NCI-H2196 treated with DMSO at 0.1 percent for 48 hours (cell line): ENCODE measurements around the gene CDSN.

Experiments used
- DNase-seq: peaks from one replicate; lab custom pipeline; 2025; ENCODE audit not compliant: unreplicated experiment; lab: John Stamatoyannopoulos, UW

CDSN gene

DNA sequence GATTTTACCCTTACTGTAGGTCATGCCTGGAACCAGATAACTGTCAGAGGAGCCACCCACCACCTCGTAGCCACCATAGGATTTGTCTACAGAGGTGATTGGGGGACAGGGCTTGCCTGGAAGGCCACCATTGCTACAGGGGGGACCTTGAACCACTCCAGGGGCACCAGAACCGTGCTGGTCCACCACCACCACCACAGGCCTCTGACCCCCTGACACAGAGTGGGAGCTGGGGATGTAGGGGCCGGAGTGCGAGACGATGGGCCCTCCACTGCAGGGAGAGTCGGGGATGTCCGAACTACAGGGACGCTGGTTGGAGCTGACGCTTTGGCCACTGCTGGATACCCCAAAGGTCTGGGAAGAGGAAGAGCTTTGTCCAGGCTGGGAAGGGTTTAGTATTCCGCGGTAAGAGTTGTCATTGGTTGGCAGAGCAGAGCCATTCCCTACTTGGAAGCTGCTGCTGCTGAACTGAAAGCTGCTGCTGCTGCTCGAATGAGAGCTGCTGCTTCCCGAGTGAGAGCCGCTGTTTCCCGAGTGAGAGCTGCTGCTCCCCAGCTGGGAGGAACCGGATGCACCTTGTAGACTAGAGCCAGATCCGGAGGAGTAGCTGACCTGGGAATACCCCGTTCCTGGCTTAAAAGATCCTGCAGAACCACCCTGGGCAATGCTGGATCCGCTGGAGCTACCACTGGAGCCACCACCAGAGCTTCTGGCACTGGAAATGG lies 3.4 kb downstream of the CDSN start:
- no peak for DNase-seq

DNA sequence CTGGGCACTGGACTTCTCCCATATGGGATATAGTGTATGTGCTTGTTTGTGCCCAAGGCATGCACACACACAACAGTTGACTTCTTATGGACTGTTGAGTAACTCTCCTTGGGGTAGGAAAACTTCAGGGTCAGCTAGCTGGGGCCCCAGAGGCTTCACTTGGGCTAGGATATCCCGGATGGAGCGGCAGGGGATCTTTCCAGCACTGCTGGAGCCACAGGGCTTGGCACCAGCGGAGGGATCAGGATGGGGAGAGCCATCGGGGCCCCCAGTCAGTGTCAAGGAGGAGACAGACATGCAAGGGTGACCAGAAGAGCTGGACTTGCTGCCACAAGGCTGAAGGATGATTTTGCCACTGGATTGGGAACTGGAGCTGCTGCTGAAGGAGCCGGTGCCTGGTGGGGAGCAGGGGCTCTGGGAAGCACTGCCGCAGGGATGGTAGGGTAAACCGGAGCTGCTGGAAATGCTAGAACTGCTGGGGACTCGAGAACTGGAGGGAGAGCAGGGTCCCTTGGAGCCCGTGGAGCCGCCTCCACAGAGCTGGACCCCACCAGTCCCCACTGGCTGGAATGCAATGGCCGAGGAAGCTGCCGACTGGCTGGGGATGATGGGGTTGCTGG lies 4.2 kb downstream of the CDSN start:
- DNase-seq = no peak

DNA sequence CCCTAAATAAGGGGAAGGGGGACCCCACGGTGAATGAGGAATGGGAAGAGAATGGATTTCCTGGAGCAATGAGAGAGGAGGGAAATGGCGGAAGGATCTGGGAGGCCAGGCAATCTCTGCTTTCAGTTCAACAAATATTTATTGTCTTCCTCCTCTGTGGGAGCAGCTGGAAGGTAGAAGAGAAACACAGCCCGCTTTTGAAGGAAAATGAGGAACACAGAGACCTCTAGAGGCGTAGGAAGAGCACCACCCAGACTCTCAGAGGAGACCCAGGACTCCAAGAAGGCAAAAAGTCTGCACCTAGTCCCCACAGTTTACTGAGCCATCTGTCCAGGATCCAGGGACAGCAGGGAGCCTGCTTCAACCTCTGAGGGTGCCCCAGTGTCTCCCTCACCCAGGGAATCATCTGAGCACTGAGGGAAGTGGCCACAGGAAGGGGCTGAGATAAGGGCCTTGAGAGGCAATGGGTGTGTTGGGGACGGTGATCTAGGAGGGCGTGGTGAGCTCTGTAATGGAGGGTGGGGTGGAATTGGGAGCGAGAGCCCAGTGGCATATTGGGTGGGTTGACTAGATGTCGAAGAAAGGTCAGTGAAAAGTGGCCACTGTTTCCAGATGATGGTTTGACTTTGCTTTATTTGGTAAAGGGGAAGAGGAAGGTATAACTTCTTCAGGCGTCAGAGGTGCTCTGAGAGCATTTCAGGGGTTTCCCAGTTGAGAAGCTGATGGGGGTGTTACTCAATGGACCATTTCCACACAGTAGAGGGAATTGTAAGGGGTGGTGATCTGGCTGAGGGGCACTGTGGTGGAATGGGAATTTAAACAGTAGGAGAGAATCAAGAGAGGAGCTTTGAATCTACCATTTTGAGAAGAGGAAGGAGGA lies 5.0 kb downstream of the CDSN start:
- DNase-seq = no peak

DNA sequence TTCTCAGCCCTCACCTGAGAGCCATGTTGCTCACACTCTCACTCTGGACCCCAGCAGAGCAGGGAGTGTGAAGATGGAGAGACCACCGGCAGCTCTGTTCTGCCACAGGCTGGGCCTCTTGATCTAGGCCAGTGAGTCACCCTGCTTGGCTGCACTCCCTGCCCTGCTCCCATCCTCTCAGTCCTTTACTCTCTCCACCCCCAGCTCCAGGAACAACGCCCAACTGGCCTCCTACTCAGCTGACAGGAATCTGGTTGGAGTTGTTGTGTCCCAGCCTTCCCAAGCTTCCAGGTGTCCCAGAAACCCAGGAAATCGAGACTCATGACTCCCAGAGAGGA lies 5.7 kb downstream of the CDSN start, which contains the start of gene PSORS1C1:
Gene PSORS1C1 (plus strand): TSS at position 260 of the 338 bp plus-strand sequence. CDS start 14,833 bp downstream, outside the sequence.
- no peak for DNase-seq

DNA sequence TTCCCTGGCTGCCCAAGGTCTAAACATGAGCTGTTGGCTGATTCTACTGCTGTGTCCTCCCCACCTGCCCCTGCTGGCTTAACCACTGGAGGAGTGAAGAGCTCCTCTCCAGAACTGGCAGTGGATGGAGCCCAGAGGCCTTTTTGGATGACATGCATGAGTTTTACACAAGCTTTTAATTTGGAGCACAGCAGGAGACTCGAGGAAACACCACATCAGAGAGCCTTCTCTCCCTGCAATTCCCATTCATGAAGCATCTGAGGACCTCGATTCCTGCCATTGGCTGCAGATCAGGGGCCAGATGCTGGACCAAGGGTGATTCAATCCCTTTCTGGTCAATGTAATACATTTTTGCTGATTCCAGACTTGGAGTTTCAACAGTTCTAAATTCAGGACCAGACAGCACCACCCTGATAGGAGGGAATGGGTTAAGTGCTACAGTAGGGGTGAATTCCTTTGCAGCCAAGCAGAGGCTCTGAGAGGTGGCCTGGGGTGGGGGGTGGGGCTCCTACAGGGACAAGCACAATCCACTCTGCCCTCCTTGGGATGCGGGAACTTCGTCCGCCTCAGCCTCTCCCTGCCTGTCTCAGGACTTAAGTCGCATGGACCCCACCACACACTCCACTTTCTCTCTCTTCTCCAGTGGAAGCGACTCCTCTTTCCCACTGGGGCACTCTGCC lies 6.2 kb downstream of the CDSN start:
- no peak for DNase-seq

DNA sequence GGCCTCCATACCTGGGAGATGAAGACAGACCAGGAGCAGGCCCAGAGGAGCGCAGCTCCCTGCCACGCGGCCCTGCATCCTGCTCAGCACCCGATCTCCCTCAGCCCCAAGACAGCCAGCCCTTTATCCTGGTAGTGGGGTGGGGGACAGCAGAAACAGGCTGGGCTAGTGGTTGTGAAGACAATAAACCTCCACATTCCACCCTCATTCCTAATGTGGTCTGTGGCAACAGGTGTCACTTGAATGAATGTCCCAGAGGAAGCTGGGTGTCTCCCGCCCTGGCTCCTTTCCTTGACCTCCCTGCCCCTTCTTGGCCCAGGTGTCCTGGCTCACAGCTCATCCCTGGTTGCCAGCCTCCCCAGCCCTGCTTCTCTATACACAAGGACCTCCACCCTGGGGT lies 7.8 kb downstream of the CDSN start, which contains the start of gene C6orf15:
Gene C6orf15 (minus strand): TSS at position 98 of the 400 bp plus-strand sequence. CDS start 20 bp downstream, at position 78.
- no peak for DNase-seq

DNA sequence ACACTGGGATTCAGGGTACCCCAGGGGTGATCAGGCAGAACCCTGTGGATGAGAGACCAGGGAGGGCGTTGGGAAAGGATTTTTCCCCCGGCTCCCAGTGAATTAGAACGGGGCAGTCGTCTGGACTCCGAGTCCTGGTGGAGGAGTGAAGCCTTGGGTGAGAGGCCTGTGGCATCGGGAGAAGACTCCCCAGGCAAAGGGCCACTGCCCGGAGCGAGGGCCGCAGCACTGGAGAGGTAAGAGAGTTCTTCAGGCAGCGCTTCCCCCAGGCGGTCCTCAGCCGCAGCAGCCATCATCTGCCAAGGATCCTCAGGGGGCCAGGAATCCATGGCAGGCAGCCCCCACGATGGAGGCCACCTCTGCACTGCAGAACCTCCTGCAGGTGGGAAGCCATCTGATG lies 8.5 kb downstream of the CDSN start:
- DNase-seq = no peak

DNA sequence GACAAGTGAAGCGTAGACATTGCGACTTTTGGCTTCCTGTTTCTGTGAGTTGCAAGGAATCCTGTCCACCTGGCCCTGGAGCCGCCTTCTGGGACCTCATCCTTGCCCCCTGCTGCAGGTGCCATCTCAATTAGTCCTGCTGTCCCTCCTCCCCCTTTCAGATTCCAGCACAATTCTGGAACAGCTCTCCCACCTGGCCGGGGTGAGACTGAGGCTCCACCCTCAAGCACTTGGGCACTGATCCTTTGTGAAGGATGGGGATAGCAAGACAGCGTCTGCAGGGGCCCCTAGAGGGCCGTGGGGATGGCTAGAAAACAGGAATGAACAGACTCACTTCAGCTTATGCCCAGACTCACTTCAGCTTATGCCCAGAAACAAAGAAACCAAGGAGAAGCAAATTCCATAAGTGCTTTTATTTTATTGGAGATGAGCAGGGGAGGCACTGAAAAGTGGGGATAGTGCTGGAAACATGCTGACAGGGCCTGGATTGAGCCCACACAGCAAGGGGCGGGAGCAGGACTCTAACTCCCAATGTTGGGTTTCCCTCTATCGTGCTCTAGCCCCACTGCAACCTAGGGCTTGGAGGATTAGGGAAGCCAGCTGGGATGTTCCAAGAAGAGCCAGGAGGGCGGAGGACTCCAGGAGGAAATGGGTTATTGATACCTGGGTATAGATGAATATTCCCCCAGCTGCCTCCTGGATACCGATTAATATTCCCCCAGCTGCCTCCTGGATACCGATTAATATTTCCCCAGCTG lies 9.2 kb downstream of the CDSN start:
- no peak for DNase-seq

DNA sequence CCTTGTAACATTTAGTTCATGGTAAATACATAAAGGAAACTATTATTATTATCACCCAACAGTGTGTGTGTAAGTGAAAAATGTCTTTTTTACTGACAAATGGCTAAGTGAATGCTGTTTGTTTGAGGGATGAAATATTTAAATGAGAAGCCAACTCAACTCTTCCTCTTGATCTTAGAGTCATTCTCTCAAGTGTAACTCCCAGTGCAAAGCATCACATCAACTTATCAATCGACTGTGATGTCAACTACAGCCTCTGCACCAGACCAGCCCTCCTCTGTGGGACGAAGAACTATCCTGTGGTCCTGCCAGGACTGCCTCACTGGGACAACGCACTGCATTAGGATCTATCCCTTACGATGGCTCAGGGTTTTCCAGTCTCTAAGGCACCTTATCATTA lies 13.2 kb downstream of the CDSN start:
- no peak for DNase-seq

DNA sequence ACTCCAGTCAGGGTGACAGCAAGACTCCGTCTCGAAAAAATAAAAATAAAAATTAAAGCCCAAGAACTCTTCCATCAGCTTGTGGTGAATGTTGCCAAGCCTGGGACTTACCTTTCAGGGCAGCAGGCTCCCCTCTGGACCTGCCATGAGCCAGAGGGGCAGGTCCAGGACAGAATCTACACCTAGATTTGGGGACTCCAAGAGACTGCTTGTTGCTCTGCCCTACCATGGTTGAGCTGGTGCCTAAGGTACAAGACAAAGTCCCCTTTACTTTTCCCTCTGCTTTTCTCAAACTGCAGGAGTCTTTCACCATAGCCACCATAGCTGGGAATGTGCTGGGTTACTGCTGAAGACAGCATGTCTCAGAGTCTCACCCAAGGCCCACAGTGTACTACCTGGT lies 17.1 kb downstream of the CDSN start:
- no peak for DNase-seq

DNA sequence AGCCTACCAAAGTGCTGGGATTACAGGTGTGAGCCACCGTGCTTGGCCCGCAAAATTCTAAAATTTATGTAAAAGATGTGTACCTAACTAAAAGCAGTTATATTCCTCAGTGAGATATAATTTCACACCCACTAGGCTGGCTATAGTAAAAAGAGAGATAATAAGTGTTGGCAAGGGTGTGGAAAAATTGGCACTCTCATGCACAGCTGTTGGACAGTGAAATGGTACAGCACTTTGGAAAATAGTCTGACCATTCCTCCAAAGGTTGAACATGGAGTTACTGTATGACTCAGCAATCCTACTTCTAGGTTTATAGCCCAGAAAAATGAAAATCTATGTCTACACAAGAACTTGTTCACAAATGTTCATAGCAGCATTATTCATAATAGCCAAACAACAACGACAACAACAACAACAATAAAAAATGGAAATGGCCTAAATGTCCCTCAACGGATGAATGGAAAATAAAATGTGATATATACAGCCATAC lies 21.8 kb downstream of the CDSN start:
- no peak for DNase-seq

DNA sequence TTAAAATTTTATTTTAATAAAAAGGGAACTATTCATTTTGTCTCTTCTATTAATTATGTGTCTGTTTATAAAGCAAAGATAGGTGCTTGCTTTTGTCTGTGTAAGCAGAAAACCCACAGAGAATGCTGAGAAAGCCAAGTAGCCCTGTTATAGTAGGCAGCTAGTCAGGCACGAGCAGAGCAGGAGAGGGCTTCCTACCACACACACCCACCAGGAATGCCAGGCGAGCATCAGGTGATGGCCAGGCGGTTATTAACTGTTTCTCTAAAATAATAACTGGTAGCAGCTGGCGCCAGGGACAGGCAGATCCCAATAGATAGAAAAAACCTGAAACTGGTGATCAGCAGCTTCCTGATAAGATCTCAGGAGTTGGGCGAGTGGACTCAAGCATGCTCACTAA lies 23.6 kb downstream of the CDSN start:
- DNase-seq = no peak

DNA sequence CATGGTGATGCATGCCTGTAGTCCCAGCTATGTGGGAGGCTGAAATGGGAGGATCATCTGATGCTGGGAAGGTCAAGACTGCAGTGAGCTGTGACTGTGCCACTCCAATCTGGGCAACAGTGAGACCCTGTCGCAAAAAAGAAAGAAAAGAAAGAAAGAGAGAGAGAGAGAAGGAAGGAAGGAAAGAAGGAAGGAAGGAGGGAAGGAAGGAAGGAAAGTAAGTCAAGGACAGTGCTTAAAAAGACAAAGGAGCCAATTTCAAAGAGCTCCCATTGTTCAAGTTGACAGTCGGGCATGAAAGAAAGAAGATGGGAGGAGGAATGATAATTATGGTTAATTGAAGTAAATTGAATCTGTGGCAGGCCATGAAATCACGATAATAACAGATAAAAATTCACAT lies 24.0 kb downstream of the CDSN start:
- no peak for DNase-seq

DNA sequence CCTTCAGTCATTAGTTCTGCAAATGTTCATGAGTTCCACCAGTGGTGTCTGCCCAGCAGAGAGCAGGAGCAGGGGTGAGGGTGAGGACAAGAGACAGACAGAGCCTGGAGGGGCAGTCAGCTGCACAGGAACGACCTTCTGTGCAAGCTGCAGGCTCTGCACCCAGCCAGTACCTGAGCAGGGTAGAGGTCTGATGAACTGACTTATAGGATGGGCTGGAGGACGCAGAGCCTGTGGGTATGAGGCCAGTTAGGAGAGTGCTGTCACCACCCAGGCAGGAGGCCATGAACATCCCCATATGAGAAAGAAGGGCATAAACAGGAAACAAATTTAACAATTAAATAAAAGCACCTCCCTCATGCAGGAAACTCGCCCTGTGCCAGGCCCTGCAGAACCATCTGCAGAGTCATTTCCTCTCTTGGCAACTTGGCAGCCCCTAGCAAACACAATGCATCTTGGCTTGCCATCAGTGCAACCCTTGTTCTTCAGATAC lies 25.8 kb downstream of the CDSN start:
- peak; percentile 43 for DNase-seq

DNA sequence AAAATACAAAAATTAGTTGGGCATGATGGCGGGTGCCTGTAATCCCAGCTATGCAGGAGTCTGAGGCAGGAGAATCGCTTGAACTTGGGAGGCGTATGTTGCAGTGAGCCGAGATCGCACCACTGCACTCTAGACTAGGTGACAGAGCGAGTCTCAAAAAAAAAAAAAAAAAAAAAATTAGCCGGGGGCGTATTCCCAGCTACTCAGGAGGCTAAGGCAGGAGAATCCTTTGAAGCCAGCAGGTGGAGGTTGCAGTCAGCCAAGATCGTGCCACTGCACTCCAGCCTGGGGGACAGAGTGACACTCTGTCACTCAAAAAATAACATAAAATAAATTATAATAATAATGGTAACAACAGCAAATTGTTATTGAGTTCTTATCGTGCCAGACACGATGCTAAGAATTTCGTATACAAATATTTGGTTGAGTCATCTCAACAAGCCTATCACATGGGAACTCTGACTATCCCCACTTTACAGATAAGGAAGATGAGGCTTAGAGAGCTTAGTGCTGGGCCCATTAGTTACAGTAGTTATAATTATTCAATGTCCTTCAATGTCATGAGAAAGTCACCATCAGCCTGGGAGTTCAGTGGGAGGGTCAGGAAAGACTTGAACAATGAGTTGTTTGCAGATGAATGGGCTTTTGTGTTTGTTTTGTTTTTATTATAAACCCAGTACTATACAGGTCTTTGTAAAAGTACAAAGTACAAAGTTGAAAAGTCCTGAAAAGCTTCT lies 27.3 kb downstream of the CDSN start:
- no peak for DNase-seq

DNA sequence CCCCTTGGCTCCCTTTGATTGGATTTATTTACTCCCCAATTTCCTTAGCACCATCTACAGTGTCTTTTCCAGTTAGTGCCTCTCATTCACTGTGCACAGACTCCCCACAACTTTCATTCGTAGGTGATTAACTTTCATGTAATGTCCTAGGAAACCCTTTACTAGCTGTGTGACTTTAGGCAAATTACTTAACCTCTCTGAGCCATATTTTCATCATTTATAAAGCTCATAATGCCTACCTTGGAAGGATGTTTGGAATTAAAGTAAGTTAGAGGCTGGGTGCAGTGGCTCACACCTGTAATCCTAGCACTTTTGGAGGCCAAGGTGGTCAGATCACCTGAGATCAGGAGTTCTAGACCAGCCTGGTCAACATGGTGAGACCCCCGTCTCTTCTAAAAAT lies 28.0 kb downstream of the CDSN start:
- no peak for DNase-seq

DNA sequence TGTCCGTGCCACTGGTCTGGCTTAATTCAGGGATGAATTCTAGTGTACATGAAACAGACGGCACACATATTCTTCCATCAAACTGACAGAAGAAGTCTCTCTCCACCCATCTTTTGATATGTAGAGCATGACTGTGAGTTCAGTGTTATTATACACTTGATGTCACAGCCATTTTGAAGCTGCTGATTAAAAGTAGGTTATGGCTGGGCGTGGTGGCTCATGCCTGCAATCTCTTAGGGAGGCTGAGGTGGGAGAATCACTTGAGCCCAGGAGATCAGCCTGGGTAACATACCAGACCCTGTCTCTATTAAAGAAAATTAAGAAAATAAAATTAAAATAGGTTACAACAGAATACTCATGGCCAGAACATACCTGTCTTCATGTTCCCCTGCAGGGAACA lies 28.6 kb downstream of the CDSN start:
- DNase-seq = no peak

DNA sequence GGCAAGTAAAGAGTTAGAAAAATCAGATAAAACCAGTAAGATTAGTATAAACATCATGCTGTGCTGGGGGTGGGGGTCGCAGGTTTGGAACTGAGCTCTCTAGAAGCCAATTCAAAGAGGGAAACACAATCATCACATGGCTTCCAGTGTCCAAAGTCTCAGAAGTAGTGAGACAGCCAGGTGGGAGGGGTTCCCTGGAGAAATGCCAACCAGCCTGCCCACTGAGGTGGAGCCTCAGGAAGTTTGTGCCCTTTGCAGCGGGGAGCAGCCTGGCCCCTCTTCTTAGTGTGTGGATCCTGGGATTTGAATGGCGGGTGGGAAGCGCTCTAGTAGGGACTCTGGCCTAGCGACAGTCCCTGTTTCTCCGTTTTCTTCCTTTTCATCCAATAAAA lies 29.3 kb downstream of the CDSN start:
- no peak for DNase-seq

DNA sequence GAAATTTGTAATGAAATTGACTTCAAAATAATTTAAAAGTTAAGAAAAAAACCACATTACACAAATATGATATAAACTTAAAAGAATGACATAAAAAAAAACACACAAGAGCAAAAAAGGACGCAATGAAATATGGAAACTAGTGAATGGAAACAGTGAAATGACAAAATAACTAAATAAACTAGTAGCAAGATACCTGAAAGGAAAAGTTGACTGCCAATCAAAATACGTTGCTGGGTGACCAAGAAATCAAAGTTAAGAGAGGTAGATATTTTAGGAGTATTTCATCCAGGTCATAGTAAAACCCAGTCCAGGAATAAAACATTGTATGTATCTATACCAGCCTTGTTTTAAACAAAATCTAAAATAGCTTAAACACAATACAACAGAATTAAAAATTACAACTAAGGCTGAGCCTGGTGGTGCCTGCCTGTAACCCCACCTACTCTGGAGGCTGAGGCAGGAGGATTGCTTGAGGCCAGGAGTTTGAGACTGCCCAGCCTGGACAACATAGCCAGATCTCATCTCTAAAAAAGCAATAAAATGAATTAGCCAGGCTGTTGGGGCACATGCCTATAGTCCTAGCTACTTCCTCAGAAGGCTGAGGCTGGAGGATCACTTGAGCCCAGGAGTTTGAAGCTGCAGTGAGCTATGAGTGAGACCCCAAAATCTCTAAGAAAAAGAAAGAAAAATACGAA lies 29.8 kb downstream of the CDSN start:
- DNase-seq = no peak
